GM19455 (cell line): Measurements from ENCODE around the gene TMEM135.
A peak's percentile ranks its signal among the peaks of the same experiment; 100 is the strongest.
"Not testable (repeated sequence)": the region's sequence is repeated elsewhere in the genome, so short reads cannot be mapped to it uniquely, and the experiment has no call there.

ENCODE experiments used
- ATAC-seq: cut with Tn5 transposase; IDR thresholded peaks from one replicate; pipeline ENCODE4 v1.9.1; 2021; ENCODE audit not compliant: unreplicated experiment

The TMEM135 gene

GRCh38 chr11:87020336-87020735 lies 17.4 kb upstream of the TMEM135 start:
- no peak for ATAC-seq

GRCh38 chr11:87020764-87021365 lies 16.9 kb upstream of the TMEM135 start:
- no peak for ATAC-seq

GRCh38 chr11:87022254-87022653 lies 15.5 kb upstream of the TMEM135 start:
- no peak for ATAC-seq

- no peak for ATAC-seq
Measured at GRCh38 chr11:87022738-87023137, 15.0 kb upstream of the TMEM135 start.

- not testable (repeated sequence) for ATAC-seq
Measured at GRCh38 chr11:87026415-87026814, 11.3 kb upstream of the TMEM135 start.

- ATAC-seq = no peak
Measured at GRCh38 chr11:87030458-87031054, 7.2 kb upstream of the TMEM135 start.

- no peak for ATAC-seq
Measured at GRCh38 chr11:87031433-87032170, 6.1 kb upstream of the TMEM135 start.

GRCh38 chr11:87033561-87033960 lies 4.2 kb upstream of the TMEM135 start:
- no peak for ATAC-seq

- ATAC-seq = no peak
Measured at GRCh38 chr11:87035976-87036583, 1.7 kb upstream of the TMEM135 start.

GRCh38 chr11:87036756-87037449 lies 831 bp upstream of the TMEM135 start:
- peak; percentile 18 for ATAC-seq

GRCh38 chr11:87038235-87038977 lies 672 bp downstream of the TMEM135 start:
- no peak for ATAC-seq

- ATAC-seq = no peak
Measured at GRCh38 chr11:87039371-87039770, 1.6 kb downstream of the TMEM135 start.

GRCh38 chr11:87043894-87044293 lies 6.2 kb downstream of the TMEM135 start:
- ATAC-seq = no peak

- no peak for ATAC-seq
Measured at GRCh38 chr11:87046824-87047223, 9.1 kb downstream of the TMEM135 start.

GRCh38 chr11:87056091-87056490 lies 18.4 kb downstream of the TMEM135 start:
- no peak for ATAC-seq

GRCh38 chr11:87057749-87058148 lies 20.0 kb downstream of the TMEM135 start:
- ATAC-seq = no peak

GRCh38 chr11:87059596-87060390 lies 22.1 kb downstream of the TMEM135 start:
- ATAC-seq = no peak

GRCh38 chr11:87061766-87062165 lies 24.0 kb downstream of the TMEM135 start:
- no peak for ATAC-seq

GRCh38 chr11:87063982-87064381 lies 26.2 kb downstream of the TMEM135 start:
- ATAC-seq = no peak

GRCh38 chr11:87072787-87073186 lies 35.1 kb downstream of the TMEM135 start:
- no peak for ATAC-seq
